Activated T-cell treated with anti-CD3 and anti-CD28 coated beads for 24 hours (primary cell): ENCODE measurements around the gene KCNK1.
"Not testable (repeated sequence)": the region's sequence is repeated elsewhere in the genome, so short reads cannot be mapped to it uniquely, and the experiment has no call there.

Source experiments
- DNase-seq: peaks from one replicate; pipeline ENCODE4 v3.0.0-alpha.2; 2020; ENCODE audit warnings: low read depth

Gene KCNK1

DNA sequence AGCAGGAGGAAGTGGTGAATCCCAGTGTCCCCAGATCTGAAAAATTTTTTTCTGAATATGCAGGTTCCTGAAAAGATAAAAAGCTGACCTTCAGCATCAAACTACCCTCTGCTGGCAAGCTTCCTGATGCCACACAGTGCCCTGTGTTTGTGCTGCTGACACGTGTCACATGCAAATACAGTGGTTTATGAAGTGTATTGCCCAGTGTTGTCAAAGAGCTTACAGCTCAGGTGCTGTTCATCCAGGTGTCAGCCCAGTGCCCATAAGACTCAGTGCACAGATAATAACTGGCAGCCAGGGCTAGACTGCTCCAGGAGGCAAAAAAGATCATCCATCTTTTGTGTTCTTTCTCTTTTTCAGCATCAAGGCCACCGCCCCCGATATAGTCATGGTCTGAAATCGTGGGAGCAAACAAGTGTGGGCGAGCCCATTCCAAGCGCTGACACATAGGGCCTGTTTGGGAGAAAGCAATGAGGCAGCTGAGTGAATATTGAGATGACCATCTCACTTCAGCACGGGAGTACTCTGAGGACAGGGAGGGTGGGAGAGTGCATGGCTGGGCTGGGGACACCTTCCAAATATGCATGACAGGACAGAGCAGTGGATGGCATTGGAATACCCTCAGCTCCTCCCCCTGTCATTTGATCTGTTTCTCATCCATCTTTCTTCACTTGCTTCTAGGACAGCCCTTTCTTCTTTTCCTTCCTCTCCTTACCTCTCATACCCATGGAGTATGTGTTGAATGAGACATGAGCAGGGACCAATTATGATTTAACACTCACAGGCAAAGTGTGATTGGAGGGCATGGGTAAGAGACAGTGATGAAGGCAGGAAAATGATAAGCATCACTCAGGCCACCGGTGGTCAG is 6.4 kb upstream of the KCNK1 start:
- no peak for DNase-seq

DNA sequence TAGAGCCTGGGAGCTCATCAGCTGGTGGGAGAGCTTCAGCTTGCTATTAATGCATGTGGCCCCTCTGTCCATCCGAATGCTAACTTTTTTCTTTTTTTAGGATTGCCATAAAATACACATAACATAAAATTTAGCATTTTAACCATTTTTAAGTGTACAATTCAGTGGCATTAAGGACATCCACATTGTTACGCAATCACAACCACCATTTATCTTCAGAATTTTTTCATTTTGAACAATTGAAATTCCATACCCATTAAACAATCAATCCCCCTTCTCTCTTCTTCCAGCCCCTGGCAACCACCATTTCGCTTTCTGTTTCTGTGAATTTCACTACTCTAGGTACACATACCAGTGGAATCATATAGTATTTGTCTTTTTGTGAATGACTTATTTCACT is 4.9 kb upstream of the KCNK1 start:
- DNase-seq: no peak

DNA sequence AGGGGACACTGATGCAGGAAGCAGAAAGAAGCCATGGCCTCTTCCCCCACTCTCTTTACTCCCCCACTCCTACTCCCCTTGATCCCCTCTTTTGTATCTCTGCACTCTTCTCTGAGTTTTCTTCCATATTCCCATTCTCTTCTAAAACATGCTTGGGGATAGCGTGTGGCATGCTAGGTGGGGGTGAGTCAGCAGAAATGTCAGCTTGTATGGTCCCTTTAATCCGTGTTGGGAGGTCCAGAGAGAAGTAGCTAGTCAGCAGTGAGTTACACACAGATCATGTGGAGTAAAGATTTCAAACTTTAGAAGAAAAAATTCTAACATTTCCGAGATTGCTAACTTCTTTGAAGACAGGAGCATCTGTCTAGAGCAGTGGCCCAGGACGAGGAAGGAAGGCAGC is 4.0 kb upstream of the KCNK1 start:
- DNase-seq: no peak

DNA sequence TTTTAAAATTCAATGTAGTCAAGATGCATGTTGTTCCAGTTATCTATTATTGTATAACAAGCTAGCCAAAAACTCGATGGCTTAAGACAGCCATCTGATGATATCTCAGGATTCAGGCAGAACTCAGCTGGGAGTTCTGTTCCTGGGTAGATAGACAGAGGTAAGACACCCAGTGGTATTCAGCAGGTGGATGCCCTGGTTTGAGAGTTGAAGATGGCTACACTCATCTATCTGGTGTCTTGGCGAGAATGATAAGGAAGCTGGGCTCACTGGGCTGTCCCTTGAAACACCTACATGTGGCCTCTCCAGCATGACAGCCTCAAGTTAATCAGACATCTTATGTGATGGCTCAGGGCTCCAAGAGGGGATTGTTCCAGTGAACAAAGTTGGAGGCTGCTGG is 3.3 kb upstream of the KCNK1 start:
- DNase-seq: no peak

DNA sequence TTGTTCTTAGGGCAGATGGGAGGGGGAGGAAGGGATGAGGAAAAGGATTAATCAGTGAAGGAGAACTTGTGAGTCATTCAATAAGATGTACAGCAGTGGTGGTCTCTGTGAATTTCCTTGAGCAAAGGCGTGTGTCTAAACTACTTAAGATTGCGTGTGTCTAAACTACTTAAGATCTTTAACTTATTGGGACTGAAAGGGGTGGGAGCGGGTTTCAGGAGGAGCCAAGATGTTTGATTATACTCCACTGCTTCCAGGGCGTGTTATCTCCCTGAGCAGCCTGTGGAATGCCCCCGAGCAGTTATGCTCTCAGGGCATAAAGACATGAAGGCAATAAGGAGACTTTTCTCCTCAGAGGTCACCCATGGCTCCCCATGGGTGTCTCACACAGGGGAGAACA is 2.5 kb upstream of the KCNK1 start:
- not testable (repeated sequence) for DNase-seq

DNA sequence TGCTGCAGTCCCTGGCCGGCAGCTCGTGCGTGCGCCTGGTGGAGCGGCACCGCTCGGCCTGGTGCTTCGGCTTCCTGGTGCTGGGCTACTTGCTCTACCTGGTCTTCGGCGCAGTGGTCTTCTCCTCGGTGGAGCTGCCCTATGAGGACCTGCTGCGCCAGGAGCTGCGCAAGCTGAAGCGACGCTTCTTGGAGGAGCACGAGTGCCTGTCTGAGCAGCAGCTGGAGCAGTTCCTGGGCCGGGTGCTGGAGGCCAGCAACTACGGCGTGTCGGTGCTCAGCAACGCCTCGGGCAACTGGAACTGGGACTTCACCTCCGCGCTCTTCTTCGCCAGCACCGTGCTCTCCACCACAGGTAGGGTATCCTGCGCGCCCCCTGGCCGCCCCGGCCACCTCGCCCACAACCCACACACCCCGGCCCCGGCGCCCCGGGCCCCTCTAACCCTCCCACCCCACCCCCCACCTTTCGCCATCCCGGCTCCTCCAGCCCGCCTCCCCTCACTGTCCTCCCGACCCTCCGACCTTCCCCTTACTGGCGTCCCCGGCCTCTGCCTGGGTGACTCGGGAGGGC is 352 bp downstream of the KCNK1 start:
- no peak for DNase-seq

DNA sequence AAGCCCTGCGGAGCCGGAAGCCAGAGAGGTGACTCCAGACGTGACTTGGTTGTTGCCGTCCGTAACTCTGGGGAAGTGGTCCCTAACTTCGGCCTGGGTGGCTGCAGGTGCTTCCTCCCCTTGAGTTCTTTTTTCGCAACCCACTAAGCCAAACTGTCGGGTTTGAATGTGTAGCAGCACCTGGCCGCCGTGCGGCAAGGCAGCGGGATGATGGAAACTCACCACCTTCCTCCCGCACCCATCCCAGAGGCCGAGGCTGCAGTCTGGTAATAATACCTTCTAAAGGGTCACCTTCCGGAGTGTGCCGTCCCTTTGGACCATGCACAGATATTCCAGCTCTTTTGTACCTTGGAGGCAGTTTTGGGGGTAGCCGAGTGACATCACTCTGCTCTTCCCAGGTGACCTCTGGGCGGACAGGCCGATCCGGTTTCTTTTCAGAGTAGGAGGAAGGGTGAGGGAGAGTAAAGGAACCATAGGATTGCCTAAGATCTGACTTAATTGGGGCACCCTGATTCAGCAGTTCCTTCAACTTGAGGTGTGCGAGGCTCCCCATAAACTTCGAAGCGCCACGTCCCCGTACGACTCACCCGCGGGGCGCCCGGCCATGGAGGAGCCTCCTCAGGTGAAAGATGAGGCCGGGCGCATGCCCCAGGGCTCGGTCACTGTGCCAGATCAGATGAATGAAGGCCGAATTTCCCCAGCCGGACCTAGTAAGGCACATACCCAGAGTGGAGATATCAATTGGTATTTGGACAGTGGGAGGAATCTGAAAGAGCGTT is 1.0 kb downstream of the KCNK1 start:
- no peak for DNase-seq

DNA sequence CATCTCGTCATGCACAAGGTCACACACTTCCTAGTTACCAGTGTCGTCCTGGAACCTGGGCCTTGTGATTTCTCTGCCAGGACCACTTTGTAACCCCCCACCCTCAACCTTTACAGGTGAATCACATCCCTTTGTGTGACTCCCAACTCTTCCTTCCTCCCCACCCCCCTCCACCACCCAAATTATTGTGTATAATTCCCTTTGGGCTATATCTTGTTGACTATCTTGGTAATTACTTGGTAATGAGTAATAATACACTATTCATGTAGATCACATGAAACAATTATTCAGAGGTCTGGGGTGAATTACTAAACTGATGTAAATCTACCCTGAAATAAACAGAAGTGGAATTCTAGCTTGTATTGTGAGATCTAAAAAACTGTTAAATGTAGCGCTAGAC is 1.7 kb downstream of the KCNK1 start:
- no peak for DNase-seq

DNA sequence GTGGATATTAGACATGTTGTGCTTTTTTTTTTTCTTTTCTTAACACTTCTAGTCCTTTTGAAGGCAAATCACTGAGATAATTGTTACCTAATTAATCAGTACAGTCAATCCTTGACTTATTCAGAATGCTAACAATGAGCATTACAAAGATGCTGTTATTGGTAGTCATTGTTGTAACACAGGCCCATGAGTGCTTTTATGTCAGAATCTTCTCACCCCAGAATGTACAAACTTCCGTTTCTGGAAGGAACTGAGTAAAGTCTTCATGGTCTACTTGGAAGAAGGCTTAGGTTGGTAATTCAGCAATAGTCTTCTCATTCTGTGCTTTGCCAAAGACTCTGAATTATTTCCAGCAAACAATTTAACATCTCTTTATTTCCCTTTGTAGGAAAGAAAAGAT is 3.1 kb downstream of the KCNK1 start:
- no peak for DNase-seq

DNA sequence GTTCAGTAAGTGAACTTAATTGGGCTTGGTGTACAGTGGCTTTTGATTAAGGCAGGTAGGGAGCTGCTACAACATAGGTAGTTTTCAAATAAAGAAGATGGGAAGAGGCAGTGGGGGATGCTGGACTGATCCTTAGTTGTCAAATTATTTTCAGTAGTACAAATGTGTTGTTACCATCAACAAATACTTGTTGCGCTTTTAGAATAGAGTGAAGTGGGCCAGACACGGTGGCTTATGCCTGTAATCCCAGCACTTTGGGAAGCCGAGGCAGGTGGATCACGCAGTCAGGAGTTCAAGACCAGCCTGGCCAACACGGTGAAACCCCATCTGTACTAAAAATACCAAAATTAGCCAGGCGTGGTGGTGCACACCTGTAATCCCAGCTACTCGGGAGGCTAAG is 5.5 kb downstream of the KCNK1 start:
- DNase-seq: not testable (repeated sequence)

DNA sequence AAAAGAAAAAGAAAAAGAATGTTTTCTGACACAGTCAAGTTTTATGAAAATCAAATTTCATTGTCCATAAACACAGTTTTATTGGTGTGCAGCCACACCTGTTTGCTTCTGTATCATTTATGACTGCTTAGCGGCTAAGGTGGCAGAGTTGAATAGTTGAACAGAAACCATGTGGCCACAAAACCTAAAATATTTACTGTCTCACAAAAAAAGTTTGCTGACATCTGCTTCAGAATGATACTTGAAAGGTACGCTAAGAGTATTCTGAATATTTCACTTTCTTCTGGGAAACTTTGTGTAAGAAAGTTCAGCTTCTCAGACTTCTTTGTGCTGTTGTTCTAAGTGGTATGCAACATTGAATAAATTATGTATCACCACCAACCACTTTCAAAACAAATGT is 6.2 kb downstream of the KCNK1 start:
- DNase-seq: no peak

DNA sequence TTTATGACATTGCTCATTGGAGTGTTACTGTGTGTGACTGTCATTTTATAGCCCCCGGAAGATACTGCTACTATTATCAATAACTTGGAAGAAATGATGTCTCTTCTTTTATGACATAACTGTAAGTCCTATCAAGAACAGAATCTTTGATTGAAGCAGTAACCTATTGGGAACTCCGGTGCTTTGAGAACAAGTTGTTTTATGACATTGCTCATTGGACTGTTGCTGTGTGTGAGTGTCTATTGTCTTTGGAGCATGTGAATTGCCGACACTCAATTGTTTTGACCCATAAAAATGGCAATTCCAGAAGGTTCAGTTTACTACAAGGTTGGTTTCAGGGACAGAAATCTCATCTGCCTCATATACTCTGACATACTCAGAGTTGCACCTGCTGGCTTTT is 8.0 kb downstream of the KCNK1 start:
- no peak for DNase-seq

DNA sequence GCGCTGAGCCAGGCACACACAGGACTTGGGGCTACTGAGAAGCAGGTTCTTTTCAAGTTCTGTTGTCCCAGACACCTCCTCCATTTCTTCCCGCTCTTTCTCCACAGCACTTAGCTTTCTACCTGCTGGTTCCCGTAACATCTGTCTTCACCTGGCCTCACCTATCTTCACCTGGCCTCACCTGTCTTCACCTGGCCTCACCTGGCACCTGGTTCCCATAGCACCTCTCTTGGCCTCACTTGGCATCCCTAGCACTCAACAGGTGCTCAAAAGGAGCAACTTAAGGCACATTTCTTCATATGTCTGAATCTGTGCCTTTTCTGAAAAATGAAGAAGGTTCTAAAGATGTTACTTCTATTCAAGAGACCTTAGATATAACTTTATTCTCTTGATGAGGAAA is 10.4 kb downstream of the KCNK1 start:
- no peak for DNase-seq

DNA sequence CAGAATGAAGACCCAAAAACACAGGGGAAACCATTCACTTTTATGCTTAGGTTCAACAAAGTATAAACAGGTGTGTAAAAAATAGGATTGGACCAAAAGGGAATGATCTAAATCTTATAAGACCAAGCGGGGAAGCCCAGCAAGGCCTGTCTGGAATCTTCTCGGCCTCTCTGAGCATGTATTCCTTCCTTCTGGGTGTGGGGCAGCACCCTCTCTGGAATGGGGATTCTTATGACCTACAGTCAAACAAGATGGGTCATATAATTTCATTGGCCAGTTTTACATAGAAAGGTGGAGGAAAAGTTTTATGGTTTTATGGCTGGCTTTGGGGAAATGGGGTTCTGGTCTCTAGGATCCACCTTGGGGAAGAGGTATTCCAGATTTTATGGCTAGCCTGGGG is 11.2 kb downstream of the KCNK1 start:
- no peak for DNase-seq

DNA sequence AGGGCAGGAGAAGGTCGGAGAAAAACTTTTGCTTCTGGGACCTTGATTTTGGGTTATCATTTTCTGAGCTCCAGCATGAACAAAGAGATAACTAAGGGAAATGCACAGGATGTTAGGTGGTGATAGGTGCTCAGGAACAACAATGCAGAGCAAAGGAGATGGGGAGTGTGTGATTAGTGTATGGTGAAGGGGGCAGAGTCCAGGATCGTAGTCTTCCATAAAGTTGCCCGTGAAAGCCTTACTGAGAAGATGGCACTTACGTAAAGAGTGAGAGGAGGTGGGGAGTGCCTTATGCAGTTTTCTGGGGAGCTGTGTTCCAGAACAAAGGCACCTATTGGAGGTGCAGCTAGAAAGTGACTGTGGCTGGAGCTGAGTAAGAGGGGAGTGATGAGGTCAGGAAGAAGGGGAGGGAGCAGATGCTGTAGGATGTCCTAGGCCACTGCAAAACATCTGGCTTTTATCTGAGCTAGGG is 11.6 kb downstream of the KCNK1 start:
- no peak for DNase-seq

DNA sequence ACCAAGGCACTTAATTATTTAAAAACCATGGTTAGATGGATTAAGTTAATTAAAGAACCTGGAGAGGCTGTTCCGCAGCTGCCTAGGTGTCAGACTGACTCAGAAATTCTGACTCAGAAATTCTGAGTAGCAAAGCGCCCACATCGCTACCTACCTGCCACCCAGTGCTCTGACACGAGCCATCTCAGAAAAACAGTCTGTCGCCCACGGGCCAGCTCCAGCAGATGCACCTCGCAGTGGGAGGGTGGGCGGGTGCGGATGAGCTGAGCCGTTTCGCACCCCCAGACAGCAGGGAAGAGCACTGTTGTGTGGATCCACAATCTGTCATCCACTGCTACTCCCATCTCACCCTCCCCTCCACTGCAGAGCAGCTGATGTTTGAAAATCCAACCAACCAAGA is 13.5 kb downstream of the KCNK1 start:
- DNase-seq: peak; percentile 36

DNA sequence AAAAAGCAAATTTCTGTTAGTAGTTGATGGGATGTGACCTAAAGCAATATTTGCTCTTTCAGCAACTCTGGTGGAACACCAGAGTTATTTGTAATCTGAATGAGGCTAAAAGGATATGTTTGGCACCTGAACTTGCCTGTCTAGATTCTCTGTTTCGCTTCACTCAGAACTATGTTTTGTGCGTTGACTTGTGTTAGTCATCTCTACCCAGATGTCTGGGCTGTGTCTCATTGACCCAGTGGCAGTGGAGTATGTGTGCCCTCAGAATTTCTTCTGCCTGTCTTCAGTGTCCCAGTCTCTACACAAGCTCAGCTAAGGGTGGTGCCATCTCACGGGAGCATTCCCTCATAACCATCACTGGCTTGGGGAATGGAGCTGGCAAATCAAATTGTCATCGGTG is 13.9 kb downstream of the KCNK1 start:
- DNase-seq: no peak

DNA sequence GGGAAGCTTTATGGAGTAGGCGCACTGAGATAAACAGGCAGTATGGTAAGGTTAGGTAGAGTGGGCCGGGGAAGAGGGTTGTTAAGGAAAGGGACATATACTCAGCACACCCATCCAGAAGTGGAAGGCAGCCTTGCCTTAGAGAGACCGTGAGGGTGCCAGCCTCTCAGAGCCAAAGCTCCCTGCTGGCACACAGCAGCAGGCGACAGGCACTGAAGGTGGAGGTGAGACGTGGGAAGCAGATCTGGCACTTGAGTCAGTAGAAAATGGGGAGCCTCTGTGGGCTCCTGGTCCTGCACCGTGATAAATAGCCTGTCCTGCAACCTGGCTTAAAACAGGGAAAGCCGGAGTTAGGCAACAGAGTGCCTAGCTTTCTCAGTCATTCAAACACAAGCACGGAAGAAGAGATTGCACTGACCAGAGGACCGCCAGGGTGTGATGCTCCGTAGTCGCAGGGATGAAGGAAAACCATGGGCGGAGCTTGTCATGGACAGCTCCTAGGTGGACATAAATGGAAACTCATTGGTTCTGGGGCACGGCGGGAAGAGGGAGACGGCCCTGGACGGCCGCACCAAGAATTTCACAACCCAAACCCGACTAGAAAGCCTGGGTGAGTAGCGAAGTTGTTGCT is 15.5 kb downstream of the KCNK1 start:
- no peak for DNase-seq

DNA sequence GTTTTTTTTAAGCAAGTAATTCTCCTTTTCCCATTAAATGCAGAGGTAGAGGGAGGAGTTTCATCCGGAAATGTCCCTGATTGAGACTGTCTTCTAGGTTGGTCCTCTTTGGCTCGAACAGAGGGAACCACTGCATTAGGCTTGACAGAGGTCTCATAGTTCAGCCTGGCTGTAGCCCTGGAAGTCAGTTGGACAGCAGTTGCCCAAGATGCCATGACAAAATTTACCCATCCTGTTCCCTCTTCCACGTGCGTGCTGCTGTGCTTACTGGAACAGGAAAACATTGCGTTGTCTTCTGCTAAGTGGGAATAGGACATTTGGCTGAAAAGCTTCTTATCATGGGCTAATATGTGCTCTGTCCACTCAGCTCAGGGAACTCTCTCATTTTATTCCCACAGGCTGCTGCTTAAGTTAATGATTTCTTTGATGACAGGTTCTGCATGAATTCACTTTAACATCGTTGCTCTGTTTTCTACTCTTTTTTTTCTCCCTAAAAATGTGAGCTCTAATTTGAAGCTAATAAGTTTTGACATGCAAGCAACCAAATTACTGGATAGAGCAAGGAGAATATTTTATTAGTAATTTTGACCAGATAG is 18.0 kb downstream of the KCNK1 start:
- DNase-seq: no peak

DNA sequence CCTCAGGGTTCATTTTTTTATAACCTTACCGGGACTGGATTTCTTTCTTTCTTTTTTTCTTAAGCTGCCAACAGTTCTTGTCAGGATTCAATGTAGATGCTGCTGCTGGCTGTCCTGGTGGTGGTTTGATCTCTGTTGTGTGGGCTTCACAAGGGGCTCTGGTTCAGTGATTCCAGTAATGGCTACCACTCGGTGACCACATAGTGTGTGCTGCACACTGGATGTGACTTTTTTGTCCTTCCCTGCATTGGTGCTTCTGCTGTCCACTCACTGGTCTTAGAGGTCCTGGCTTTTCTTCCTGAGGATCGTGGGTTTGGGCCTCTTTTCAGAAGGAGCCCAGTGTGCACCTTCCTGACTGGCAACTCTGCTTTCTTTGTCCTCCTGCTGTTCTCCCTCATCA is 18.5 kb downstream of the KCNK1 start:
- no peak for DNase-seq

DNA sequence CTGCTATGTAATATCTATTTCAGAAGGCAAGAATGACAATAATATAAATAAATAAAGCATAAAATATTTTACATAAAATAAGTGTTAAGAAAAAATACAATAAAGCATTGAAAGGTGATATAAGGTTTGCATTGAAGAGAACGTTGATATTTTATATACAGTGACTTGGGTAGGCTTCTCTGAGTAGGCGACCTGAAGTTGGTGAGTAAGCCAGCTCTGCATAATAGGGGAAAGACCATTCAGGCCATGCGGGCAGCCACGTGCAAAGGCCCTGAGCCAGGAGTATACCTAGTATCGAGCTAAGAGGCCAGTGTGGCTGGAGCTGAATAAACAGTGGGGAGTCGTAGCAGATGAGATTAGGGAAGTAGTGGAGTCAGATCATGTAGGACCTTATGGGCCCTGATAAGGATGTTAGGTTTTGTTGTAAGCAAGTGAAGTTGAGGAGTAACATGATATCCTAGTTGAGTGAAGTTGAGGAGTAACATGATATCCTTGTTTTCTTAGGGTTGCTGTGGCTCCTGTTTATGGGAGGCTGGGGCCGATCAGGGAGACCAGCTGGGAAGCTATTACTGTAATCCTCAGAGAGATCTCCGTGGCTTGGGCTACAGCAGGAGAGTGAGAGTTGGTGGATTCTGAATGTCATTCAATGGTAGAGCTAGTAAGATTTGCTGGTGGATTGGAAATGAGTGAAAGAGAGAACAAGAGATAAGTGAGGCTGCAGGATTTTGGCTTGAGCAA is 22.0 kb downstream of the KCNK1 start:
- DNase-seq: no peak

DNA sequence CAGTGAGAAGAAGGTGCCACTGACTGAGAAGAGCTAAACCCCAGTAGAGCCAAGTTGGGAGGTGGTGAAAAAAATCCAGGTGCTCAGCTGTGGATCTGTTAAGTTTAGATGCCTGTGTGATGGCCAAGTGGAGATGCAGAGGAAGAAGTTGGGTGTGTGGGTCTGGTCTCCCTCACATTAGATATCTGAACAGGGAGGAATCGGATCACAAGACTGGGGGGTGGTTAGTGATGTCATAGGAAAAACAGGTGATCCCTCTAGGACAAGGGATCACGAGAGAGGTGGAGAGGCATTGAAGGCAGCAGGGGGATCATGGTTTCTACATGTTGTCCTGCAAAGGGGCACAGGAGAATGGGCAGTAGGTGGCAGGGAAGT is 22.6 kb downstream of the KCNK1 start:
- no peak for DNase-seq
